Measurements from ENCODE around the gene PRR23E.
A peak's percentile ranks its signal among the peaks of the same experiment; 100 is the strongest.

The PRR23E gene

DNA sequence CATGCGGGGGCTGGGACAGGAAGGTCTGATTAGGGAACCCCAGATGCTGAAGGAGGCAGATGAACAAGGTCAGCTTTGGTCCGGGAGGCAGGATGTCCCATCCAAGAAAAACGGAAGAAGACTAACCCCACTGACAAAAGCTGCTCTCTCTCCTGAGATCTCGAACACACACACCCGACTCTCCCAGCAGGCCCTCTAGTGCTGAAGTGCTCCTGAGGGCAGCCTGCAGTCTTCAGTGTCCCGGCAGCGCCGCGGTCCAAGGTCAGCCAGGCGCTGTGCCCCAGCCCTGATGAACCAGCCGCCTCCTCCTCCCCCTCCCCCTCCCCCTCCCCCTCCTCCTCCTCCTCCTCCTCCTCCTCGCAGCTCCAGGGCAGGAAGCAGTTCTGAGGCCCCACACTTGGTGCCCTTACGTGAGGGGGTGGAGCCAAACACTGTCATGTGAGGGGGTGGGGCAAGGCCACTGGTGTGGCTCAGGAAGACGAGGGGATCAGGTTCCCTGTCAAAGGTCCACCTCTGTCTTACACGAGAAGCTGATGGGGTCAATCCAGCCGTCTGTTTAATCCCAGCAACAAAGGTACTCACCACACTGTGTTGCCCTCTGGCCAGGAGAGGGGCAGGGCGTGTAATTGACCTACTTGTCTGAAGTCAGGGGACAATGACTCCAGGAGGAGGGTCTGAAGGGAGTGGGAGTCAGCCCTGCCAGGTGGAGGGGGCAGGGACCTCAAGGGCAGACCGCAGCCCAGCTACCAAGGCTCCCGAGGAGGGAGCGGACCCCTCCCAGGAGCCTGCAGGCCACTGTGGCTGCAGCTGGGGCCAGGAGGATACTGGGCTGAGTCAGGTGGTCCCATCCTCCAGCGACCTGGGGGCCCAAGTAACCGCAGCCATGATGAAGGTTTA is 34.3 kb downstream of the PRR23E start:
- no peak for DNase-seq (ENCODE audit: low read depth, low spot score)

DNA sequence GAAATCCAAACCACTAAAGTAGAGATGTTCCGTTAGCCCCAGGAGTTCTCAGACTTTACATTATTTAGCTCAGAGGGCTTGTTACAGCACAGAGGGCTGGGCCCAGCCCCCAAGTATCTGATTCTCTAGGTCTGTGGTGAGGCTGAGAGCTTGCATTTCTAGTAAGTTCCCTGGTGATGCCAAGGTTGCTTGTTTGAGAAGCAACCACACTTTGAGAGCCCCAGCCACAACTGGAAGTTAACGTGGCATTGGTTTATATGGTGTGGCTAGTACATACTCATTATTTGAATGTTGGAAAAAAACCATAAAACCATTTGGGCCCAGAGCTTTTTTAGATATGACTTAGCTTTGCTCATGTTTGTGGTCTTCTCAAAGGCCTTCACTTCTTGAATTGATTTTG is 35.9 kb downstream of the PRR23E start:
- no peak for DNase-seq (ENCODE audit: low read depth, low spot score)

DNA sequence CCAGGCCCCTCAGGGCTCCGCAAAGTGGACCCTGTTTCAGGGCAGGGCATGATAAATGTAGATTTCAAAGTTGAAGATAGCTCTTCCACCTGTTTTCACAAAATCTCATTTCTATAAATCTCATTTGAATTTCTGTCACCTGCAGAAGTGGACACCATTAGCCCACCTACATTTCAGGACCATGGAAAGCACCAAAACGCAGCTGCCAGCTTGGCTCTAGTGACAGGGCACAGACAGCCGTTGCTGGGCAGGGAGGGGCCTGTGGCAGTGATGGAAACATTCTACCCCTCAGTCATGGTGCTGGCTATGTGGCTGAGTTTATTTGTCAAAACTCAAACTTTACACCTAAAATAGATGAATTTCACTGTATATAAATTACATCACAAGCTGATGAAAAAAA is 40.4 kb downstream of the PRR23E start:
- DNase-seq (ENCODE audit: low read depth, low spot score): peak; percentile 45

DNA sequence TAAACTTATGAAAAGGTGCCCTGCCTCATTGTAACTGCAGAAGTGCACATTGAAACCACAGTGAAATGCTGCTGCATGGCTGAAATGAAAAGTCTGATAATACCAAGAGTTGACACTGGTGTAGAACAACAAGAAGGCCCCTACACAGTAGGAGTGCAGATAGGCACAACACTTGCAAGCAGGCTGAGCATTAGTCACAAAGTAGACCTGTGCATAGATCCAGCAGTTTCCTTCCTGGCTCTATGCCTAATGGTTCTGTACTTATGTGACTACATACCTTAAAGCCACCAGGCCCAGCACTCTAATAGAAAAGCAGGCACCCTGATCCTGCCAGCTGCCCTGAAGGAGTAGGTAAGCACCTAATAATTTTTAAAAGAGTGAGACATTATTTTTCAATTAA is 41.8 kb downstream of the PRR23E start:
- no peak for DNase-seq (ENCODE audit: low read depth, low spot score)

DNA sequence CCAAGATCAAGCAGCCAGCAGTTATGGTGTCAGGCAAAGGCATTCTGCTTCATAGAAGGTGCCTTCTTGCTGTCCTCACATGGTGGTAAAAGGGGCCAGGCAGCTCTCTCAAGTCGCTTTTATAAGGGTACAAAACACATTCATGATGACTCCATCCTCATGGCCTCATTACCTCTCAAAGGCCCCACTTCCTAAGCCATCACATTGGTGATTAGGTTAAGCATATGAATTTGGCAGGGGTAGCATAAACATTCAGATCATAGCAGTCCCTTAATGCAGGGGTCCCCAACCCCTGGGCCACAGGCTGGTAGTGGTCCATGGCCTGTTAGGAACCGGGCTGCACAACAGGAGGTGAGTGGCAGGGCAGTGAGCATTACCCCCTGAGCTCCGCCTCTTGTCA is 42.8 kb downstream of the PRR23E start:
- DNase-seq (ENCODE audit: low read depth, low spot score): no peak

DNA sequence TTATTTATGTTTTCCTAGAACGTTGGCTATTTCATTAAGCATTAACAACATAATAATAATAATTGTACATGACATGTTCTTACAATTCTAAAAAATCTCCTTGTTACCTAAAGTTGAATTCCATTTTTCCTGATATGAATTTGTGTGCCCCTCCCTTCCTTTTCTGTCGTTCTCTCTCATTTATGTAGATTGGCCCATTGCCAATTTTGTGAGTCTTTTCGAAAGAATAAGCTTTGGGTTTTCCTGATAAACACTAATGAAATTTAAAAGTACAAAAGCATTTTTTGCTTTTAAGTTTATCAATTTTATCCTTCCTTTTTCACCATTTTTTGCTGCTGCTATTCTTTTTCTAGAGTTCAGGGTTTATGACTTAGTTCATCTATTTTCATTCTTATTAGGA is 44.9 kb downstream of the PRR23E start:
- DNase-seq (ENCODE audit: low read depth, low spot score): no peak

DNA sequence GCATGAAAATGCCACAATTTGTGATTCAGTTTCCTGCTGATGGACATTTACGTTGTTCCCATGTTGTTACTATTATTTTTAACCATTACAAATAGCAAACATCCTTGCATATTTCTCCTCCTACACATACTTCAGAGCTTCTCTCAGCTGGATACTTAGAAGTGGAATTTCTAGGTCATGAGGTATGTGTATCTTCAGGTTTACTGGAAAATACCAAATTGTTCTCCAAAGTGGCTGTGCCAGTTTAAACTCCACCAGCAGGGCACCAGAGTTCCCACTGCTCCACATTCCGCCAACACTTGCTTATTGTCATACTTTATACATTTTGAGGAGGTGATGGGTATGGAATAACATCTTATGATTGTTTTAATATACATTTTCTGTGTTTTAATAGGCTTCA is 45.7 kb downstream of the PRR23E start:
- no peak for DNase-seq (ENCODE audit: low read depth, low spot score)

DNA sequence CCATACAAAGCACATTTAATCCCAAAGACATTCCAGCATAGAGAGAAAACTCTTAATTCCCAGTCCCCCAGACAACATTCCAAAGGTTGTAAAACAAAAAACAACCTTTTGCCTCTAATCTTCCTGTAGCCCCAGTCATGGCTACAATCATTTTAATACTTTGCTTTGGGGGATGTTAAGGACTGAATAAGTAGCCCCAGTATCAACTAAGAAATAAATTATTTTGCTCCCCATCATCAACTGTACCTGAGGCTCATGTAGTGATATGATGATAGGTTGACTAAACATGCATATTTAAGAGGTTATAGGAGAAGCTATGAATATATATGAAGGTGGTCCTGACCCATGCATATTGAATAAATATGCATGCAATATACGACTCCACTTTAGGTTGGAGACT is 54.4 kb downstream of the PRR23E start:
- no peak for DNase-seq (ENCODE audit: low read depth, low spot score)

Data from astrocyte of the hippocampus (primary cell).